ENCODE measurements around the gene IL1RL1.

Gene IL1RL1

DNA sequence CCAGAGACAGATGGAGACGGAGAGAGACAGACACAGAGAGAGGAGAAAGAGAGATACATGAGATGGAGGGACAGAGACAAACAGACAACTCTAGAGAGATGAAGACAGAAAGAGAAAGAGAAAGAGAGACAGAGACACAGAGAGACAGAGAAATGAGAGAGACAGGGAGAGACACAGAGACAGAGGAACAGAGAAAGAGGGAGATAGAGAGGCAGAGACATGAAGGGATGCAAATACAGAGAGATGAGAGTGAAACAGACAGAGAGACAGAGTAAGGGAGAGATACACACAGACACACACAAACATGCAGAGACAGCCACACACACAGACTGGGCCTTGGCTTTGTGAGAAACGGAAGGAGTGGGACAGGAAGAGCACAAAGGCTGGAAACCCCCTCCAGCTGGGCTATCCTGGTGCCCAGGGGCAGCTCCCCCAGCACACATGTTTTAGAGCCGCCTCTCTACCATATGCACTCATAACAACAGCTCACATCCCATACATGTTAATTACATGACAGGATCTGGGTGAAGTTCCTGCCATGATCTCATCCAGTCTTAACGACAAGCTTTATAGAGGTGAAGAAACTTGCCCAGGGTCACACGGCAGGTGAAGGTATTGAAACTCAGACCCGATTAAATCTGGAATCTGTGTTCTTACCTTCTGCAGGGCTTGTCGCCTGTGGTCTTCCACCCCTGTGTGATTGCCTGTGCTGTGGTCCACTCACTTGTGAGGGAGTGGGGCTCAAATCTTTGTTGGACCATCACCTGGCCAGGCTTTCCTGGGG is 76.6 kb downstream of the IL1RL1 start:
- Histone ChIP-seq H3K36me3 (ENCODE audit: control insufficient read depth in 2 of 2, insufficient read depth in 1 of 2, low read length in 2 of 2) (no peaks in the 10 kb centered on the region), H3K9me3 (ENCODE audit: control insufficient read depth, insufficient read depth, low read depth, low read length) (no peaks in the 10 kb centered on the region), H3K4me3 (ENCODE audit: low read depth, low read length) (no peak overlapping the region), H3K27ac (ENCODE audit: extremely low read depth, low read depth, low read length) (no peak overlapping the region), H3K4me1 (ENCODE audit: control insufficient read depth, insufficient read depth, low read length) (peaks cover 4% of the 10 kb centered on the region; the same call in 1 of the 2 replicates)
- CTCF ChIA-PET = no interaction called here
- TF ChIP-seq ZNF140 (tag by site-specific recombination; IDR thresholded peaks at IDR 0.05) (no peak), OSR2 (tag by site-specific recombination; IDR thresholded peaks at IDR 0.05) (no peak), ZNF473 (tag by site-specific recombination; IDR thresholded peaks at IDR 0.05) (no peak), ZNF677 (tag by site-specific recombination; IDR thresholded peaks at IDR 0.05) (no peak), ZNF223 (tag by site-specific recombination; IDR thresholded peaks at IDR 0.05) (no peak), ZNF16 (tag by site-specific recombination; IDR thresholded peaks at IDR 0.05; ENCODE audit: low read depth) (no peak), ZNF433 (tag by site-specific recombination; IDR thresholded peaks at IDR 0.05; ENCODE audit: low read depth) (no peak), ZNF133 (tag by site-specific recombination; IDR thresholded peaks at IDR 0.05) (no peak), ZNF561 (tag by site-specific recombination; IDR thresholded peaks at IDR 0.05; ENCODE audit: borderline replicate concordance) (no peak), ZNF184 (tag by site-specific recombination; IDR thresholded peaks at IDR 0.05) (no peak), ZIC2 (tag by site-specific recombination; IDR thresholded peaks at IDR 0.05) (no peak), SETDB1 (IDR thresholded peaks at IDR 0.05; ENCODE audit: insufficient read length, low read length) (no peak), ZFP69B (tag by site-specific recombination; IDR thresholded peaks at IDR 0.05) (no peak), YY2 (tag by site-specific recombination; IDR thresholded peaks at IDR 0.05) (no peak), ZNF274 (IDR thresholded peaks at IDR 0.05; ENCODE audit: low read length) (no peak), ZNF274 (tag by site-specific recombination; IDR thresholded peaks at IDR 0.05; ENCODE audit: borderline replicate concordance) (no peak), ZNF341 (tag by site-specific recombination; IDR thresholded peaks at IDR 0.05; ENCODE audit: low read depth) (no peak)
- TF ChIP-seq, protein P1, sequence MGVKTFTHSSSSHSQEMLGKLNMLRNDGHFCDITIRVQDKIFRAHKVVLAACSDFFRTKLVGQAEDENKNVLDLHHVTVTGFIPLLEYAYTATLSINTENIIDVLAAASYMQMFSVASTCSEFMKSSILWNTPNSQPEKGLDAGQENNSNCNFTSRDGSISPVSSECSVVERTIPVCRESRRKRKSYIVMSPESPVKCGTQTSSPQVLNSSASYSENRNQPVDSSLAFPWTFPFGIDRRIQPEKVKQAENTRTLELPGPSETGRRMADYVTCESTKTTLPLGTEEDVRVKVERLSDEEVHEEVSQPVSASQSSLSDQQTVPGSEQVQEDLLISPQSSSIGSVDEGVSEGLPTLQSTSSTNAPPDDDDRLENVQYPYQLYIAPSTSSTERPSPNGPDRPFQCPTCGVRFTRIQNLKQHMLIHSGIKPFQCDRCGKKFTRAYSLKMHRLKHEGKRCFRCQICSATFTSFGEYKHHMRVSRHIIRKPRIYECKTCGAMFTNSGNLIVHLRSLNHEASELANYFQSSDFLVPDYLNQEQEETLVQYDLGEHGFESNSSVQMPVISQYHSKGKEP (tag by site-specific recombination; IDR thresholded peaks at IDR 0.05) = no peak
- TF ChIP-seq, protein P2, sequence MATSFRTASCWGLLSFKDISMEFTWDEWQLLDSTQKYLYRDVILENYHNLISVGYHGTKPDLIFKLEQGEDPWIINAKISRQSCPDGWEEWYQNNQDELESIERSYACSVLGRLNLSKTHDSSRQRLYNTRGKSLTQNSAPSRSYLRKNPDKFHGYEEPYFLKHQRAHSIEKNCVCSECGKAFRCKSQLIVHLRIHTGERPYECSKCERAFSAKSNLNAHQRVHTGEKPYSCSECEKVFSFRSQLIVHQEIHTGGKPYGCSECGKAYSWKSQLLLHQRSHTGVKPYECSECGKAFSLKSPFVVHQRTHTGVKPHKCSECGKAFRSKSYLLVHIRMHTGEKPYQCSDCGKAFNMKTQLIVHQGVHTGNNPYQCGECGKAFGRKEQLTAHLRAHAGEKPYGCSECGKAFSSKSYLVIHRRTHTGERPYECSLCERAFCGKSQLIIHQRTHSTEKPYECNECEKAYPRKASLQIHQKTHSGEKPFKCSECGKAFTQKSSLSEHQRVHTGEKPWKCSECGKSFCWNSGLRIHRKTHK (tag by site-specific recombination; IDR thresholded peaks at IDR 0.05) = no peak
- TF ChIP-seq, protein P3, sequence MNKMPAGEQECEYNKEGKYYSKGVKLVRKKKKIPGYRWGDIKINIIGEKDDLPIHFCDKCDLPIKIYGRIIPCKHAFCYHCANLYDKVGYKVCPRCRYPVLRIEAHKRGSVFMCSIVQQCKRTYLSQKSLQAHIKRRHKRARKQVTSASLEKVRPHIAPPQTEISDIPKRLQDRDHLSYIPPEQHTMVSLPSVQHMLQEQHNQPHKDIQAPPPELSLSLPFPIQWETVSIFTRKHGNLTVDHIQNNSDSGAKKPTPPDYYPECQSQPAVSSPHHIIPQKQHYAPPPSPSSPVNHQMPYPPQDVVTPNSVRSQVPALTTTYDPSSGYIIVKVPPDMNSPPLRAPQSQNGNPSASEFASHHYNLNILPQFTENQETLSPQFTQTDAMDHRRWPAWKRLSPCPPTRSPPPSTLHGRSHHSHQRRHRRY (tag by site-specific recombination; IDR thresholded peaks at IDR 0.05) = no peak
- POLR2A ChIA-PET = no interaction called here

DNA sequence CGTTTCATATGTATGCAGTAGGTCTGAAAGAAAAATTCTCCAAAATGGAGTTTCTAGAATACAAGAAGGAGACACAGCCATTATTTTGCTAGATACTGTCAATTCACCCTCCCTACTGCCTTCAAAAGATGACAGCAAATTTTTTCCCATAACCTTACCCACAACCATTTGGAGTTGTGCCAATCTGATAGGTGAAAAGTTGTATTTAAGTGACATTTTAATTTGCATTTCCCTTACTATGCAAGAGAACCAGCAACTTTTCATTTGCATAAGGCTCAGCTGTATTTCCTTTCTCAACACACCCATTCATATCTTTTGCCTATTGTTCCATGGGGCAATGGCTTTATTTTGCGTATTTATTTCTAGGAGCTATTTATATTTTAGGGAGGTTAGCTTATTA is 80.2 kb downstream of the IL1RL1 start:
- peaks cover 4% of the 10 kb centered on the region; the same call in 1 of the 2 replicates for H3K4me1 ChIP-seq (ENCODE audit: control insufficient read depth, insufficient read depth, low read length)
- no peak overlapping the region for H3K27ac ChIP-seq (ENCODE audit: extremely low read depth, low read depth, low read length)
- H3K36me3 ChIP-seq (ENCODE audit: control insufficient read depth in 2 of 2, insufficient read depth in 1 of 2, low read length in 2 of 2) = no peaks in the 10 kb centered on the region
- no peaks in the 10 kb centered on the region for H3K9me3 ChIP-seq (ENCODE audit: control insufficient read depth, insufficient read depth, low read depth, low read length)
- H3K4me3 ChIP-seq (ENCODE audit: low read depth, low read length) = no peak overlapping the region
- CTCF ChIA-PET = no interaction called here
- POLR2A ChIA-PET = no interaction called here
- TF ChIP-seq, protein P4, sequence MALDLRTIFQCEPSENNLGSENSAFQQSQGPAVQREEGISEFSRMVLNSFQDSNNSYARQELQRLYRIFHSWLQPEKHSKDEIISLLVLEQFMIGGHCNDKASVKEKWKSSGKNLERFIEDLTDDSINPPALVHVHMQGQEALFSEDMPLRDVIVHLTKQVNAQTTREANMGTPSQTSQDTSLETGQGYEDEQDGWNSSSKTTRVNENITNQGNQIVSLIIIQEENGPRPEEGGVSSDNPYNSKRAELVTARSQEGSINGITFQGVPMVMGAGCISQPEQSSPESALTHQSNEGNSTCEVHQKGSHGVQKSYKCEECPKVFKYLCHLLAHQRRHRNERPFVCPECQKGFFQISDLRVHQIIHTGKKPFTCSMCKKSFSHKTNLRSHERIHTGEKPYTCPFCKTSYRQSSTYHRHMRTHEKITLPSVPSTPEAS (tag by site-specific recombination; IDR thresholded peaks at IDR 0.05) = no peak
- no peak for TF ChIP-seq SCRT1 (tag by site-specific recombination; IDR thresholded peaks at IDR 0.05; ENCODE audit: borderline replicate concordance)
- no peak for TF ChIP-seq ZNF202 (tag by site-specific recombination; IDR thresholded peaks at IDR 0.05; ENCODE audit: borderline replicate concordance)
- TF ChIP-seq, protein P5, sequence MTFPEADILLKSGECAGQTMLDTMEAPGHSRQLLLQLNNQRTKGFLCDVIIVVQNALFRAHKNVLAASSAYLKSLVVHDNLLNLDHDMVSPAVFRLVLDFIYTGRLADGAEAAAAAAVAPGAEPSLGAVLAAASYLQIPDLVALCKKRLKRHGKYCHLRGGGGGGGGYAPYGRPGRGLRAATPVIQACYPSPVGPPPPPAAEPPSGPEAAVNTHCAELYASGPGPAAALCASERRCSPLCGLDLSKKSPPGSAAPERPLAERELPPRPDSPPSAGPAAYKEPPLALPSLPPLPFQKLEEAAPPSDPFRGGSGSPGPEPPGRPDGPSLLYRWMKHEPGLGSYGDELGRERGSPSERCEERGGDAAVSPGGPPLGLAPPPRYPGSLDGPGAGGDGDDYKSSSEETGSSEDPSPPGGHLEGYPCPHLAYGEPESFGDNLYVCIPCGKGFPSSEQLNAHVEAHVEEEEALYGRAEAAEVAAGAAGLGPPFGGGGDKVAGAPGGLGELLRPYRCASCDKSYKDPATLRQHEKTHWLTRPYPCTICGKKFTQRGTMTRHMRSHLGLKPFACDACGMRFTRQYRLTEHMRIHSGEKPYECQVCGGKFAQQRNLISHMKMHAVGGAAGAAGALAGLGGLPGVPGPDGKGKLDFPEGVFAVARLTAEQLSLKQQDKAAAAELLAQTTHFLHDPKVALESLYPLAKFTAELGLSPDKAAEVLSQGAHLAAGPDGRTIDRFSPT (tag by site-specific recombination; IDR thresholded peaks at IDR 0.05) = no peak
- no peak for TF ChIP-seq ZNF837 (tag by site-specific recombination; IDR thresholded peaks at IDR 0.05)
- no peak for TF ChIP-seq IKZF3 (tag by site-specific recombination; IDR thresholded peaks at IDR 0.05)
- TF ChIP-seq, protein P6, sequence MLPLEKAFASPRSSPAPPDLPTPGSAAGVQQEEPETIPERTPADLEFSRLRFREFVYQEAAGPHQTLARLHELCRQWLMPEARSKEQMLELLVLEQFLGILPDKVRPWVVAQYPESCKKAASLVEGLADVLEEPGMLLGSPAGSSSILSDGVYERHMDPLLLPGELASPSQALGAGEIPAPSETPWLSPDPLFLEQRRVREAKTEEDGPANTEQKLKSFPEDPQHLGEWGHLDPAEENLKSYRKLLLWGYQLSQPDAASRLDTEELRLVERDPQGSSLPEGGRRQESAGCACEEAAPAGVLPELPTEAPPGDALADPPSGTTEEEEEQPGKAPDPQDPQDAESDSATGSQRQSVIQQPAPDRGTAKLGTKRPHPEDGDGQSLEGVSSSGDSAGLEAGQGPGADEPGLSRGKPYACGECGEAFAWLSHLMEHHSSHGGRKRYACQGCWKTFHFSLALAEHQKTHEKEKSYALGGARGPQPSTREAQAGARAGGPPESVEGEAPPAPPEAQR (tag by site-specific recombination; IDR thresholded peaks at IDR 0.05) = no peak
- no peak for TF ChIP-seq SP2 (tag by site-specific recombination; IDR thresholded peaks at IDR 0.05)
